GM21528 (cell line): ENCODE data around the gene KRTAP5-5.
"Not testable (repeated sequence)": the region's sequence is repeated elsewhere in the genome, so short reads cannot be mapped to it uniquely, and the experiment has no call there.

Source experiments
- ATAC-seq: cut with Tn5 transposase; IDR thresholded peaks from one replicate; pipeline ENCODE4 v1.9.1; 2021; ENCODE audit warnings: mild to moderate bottlenecking, moderate library complexity; ENCODE audit not compliant: unreplicated experiment, low FRiP score

The KRTAP5-5 gene

GRCh38 chr11:1640076-1640946, 10.7 kb downstream of the KRTAP5-5 start:
- no peak for ATAC-seq

DNA sequence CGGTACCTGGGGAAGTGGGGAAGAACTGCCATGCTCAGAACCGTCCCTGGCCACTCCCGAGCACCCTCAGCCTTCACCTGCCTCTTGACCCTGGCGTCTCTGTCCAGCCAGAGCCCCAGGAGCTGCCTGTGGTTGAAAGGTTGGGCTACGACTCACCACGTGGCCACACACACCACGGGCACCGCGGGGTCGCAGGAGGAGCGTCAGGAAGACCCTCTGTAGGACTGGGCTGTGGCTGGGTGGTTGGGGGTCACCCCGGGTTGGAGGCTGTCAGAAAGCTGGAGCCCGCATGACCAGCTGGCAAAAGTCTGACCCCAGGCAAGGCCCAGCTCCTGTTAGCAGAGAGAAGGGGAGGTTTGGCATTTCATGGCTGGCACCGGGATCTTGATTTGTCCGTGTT, 11.5 kb downstream of the KRTAP5-5 start:
- ATAC-seq, result no peak

DNA sequence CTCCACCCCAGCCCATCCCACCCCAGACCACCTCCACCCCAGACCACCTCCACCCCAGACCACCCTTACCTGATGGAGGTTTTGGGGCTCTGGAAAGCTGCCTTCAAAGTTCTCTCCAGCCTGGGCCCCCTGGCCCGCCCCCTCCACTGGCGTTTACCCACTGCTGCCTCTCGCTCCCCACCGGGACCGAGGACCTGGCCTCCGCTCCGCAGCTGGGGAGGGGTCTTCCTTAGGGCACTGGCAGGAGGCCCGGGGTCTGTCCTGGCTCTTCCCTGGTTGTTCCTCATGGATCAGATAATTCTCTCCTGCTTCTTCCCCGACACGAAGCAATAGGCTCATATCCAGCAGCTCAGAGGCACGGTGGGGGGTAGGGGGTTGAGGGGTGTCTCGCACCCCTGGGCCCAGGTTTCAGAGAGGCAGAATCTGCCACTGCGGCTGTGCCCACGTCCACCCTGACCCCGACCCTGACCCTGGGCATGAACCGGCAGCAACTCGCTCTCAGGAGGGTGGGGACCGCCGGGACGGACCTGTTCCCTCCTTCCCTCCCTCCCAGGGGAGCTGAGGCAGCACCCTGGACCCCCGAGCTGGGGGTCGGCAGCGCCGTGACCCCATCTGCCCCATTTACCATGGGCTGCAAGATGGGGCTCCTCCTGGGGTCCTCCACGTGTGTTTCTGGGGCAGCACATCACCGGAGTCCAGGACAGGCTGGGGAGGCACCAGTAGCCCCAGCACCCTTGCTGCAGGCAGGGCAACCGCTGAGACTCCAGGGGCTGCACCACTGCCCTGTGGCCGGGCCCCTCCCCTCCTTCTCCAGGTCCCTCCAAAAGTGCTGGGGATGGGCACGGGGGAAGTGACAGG, 12.9 kb downstream of the KRTAP5-5 start:
- no peak for ATAC-seq

DNA sequence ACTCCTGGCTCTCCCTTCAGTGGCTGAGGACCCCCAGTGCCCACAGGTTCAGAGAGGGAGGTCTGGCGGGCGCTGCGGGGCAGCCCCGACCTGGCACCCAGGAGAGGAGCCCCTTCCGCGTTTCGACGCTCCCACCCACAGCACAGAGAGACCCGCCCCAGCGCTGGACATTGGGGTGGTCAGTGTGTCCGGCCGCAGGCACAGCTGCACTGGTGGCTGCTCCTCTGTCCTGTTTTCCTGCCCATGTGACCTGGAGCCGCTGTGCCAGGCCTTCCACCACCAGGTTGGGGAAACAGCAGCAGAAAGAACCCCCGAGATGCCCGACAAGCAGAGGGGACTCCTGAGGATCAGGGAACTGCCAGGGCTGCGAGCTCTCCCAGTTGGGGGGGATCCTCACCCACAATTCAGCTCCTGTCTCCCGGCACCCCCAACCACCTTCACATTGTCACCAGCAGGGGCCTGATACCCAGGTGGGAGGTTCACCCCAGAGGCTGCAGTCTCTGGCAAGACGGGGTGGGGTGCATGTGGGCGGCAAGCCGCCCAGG, 13.6 kb downstream of the KRTAP5-5 start:
- ATAC-seq, result no peak

- ATAC-seq, result no peak
Observed at GRCh38 chr11:1644601-1645356, 15.2 kb downstream of the KRTAP5-5 start.

DNA sequence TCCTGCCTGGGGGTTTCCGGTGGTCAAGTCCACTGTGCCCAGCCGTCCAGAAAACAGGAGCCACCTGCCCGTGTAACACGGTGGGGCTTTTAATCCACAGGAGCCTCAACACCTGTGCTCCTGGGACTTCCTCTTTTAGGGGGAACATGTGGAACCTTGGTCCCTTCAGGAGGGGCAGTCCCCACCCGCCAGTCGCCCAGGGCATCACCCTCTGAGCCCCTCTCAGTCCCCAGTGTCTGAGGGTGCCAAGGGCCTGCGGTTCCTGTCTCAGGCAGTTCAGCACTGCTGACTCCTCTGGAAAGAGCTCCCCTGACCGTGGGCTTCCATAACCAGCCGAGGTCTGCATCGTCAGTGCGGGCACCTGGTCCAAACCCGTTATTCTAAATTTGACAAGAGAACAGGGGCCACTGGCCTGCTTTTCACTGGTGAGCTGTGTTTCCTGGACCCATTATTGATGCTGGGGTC, 15.8 kb downstream of the KRTAP5-5 start:
- no peak for ATAC-seq

DNA sequence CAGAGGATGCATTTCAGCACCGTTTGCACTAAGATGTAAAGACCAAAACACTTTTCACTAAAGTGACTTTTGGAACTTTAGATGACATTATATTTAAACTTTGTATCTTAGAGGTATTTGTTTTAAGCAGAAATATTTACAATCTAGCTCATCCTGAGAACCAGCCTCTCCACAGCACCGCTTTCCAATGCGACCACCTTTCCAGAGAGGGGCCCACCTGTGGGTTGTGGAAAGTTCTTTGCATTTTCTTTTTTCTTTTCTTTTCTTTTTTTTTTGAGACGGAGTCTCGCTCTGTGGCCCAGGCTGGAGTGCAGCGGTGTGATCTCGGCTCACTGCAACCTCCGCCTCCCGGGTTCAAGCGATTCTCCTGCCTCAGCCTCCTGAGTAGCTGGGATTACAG, 17.0 kb downstream of the KRTAP5-5 start:
- ATAC-seq, result not testable (repeated sequence)

DNA sequence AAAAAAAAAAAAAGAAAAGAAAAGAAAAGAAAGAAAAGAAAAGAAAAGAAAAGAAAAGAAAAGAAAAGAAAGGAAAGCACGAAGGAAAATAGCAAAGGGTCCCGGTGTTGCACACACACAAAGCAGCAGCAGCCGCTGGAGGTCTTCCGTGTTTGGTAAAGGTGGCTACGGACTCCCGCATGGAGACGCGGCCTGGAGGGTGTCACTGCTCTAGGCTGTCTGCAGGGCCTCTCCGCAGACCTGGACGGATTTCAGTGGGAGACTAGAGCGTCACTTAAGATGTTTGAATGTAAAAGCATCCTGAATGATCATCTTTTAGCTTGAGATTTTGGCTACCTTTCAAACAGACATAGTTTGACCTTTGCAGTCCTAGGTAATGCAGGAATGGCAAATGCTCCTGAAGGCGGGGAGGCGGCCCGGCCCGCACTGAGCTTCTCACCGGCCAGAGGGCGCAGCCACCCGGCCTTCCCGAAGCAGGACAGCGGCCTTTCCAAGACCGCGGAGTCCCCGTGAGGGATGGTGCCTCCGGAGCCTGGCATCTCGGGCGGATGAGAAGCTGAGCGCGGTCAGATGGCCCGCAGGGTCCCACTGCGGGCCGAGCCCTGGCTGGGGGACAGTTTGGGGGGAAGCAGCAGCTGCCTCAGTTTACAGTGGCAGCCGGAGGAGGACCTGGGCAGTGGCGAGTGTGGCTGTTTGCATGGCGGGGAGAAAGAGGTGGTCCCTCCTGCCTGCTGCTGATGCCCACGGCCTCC, 18.5 kb downstream of the KRTAP5-5 start:
- ATAC-seq, result no peak

GRCh38 chr11:1648653-1649420, 19.3 kb downstream of the KRTAP5-5 start:
- ATAC-seq, result no peak

- ATAC-seq, result no peak
Observed at GRCh38 chr11:1650034-1650917, 20.7 kb downstream of the KRTAP5-5 start.

GRCh38 chr11:1650918-1651262, 21.3 kb downstream of the KRTAP5-5 start:
- ATAC-seq, result no peak

GRCh38 chr11:1651411-1651980, 21.9 kb downstream of the KRTAP5-5 start:
- no peak for ATAC-seq

GRCh38 chr11:1652026-1652425, 22.5 kb downstream of the KRTAP5-5 start:
- ATAC-seq, result no peak

- no peak for ATAC-seq
Observed at GRCh38 chr11:1652442-1652770, 22.8 kb downstream of the KRTAP5-5 start.

GRCh38 chr11:1652771-1653540, 23.4 kb downstream of the KRTAP5-5 start:
- no peak for ATAC-seq

DNA sequence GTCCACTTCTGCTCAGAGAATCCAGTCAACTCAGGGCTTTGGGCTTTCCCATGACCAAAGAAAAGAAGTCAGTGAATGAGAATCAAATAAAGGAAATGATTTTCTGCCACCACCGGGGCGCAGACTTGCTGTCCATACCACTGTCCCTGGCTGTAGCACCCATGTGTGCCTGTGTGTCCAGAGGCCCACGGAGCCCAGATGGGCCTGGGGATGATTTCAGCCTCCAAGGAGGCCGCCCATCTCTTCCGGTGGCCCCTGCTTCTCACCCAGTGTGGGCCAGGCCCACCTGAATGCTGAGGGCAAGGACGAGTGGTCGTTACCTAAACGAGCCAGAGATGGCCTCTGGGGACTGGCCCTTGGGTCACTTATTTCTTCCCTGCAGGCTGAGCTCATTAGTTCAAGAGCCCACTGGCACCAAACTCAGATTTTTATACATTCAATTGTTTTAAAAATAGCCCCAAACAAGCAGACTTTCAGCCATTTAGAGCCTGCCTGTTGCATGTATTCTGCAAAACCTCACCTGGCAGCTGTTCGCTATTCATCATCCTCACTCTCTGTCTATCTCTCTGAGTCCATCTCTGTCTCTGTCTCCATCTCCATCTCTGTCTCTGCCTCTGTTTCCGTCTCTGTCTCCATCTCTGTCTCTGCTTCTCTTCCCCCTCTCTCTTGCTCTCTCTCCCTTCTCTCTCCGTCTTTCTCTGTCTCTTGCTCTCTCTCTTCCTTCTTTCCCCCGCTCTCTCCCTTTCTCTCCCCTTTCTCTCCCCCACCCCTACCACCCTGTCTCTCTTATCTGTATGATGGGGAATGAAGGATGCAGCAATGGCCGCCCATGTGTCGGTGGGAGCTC, 24.2 kb downstream of the KRTAP5-5 start:
- ATAC-seq, result no peak
